ENCODE results near the gene HYKK.
"Not testable (repeated sequence)": the region's sequence is repeated elsewhere in the genome, so short reads cannot be mapped to it uniquely, and the experiment has no call there.

The HYKK gene

GRCh38 chr15:78540871-78541743 is 33.7 kb downstream of the HYKK start:
- DNase-seq: no peak

- no peak for DNase-seq
Measured at GRCh38 chr15:78541744-78542034, 34.3 kb downstream of the HYKK start.

GRCh38 chr15:78542647-78543046 is 35.3 kb downstream of the HYKK start:
- DNase-seq: no peak

- DNase-seq: no peak
Measured at GRCh38 chr15:78550194-78550593, 42.8 kb downstream of the HYKK start.

- no peak for DNase-seq
Measured at GRCh38 chr15:78550815-78551214, 43.4 kb downstream of the HYKK start.

GRCh38 chr15:78551902-78552301 is 44.5 kb downstream of the HYKK start:
- no peak for DNase-seq

GRCh38 chr15:78552597-78552996 is 45.2 kb downstream of the HYKK start:
- no peak for DNase-seq

- DNase-seq: not testable (repeated sequence)
Measured at GRCh38 chr15:78560201-78560600, 52.8 kb downstream of the HYKK start.

GRCh38 chr15:78561490-78561889 is 54.1 kb downstream of the HYKK start:
- no peak for DNase-seq

GRCh38 chr15:78563092-78563491 is 55.7 kb downstream of the HYKK start:
- no peak for DNase-seq

GRCh38 chr15:78564743-78565096 is 57.3 kb downstream of the HYKK start:
- peak; percentile 54 for DNase-seq

GRCh38 chr15:78565097-78565950 is 57.9 kb downstream of the HYKK start, which contains the start of gene CHRNA5:
TSS of gene CHRNA5 (plus strand) at chr15:78565520. CDS start at chr15:78565720, 200 bp downstream.
- peak; percentile 90 for DNase-seq

- DNase-seq: peak; percentile 55
Measured at GRCh38 chr15:78565951-78566774, 58.8 kb downstream of the HYKK start.

- no peak for DNase-seq
Measured at GRCh38 chr15:78567531-78567930, 60.2 kb downstream of the HYKK start.

- no peak for DNase-seq
Measured at GRCh38 chr15:78570710-78571109, 63.3 kb downstream of the HYKK start.

GRCh38 chr15:78571382-78571781 is 64.0 kb downstream of the HYKK start:
- DNase-seq: no peak

- DNase-seq: no peak
Measured at GRCh38 chr15:78573416-78573815, 66.0 kb downstream of the HYKK start.

- DNase-seq: no peak
Measured at GRCh38 chr15:78574944-78575343, 67.6 kb downstream of the HYKK start.
